Measurements from ENCODE around the gene FAAP20.

The FAAP20 gene

DNA sequence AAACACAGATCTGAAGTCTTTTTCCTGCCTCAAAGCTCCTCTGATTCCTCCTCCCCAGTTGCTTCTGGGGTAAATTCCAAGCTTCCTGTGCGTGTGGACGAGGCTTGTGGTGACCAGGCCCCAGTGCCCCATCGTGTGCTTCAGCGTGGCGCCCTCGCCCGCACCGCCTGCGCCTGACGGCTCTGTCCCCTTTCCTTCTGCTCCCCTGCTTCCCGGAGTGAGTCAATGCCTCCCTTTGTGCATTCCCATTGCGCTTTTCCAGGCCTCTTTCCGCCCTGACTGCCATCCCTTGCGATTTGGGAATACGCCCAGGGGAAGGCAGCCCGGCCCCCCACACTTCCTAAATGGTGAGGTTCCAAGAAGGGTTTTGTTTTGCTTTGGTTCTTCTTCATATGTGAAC lies 36.3 kb downstream of the FAAP20 start:
- ATAC-seq (ENCODE audit: insufficient read depth, low read depth), result no peak
- no peaks in the 10 kb centered on the region for H3K27me3 ChIP-seq (ENCODE audit: insufficient read depth, low read length, poor library complexity)

GRCh38 chr1:2157856-2158255 lies 36.7 kb downstream of the FAAP20 start:
- Histone ChIP-seq H3K79me2 (ENCODE audit: insufficient read depth, low read length) (no peaks in the 10 kb centered on the region), H3K4me3 (ENCODE audit: low read depth in 1 of 2, low read length in 2 of 2) (no peak overlapping the region), H2AFZ (ENCODE audit: low read depth, low read length) (no peak overlapping the region), H3K9me3 (ENCODE audit: insufficient read depth, low read length, severe bottlenecking) (no peaks in the 10 kb centered on the region), H4K20me1 (ENCODE audit: insufficient read depth, low read length) (peaks cover 3% of the 10 kb centered on the region; the same call in 1 of the 2 replicates), H3K27me3 (ENCODE audit: insufficient read depth, low read length, poor library complexity) (no peaks in the 10 kb centered on the region), H3K4me1 (ENCODE audit: insufficient read depth, low read length) (no peaks in the 10 kb centered on the region), H3K9ac (ENCODE audit: low read depth, low read length) (no peak overlapping the region), H3K36me3 (ENCODE audit: insufficient read depth, low read length) (no peaks in the 10 kb centered on the region), H3K27ac (ENCODE audit: low read length) (no peak overlapping the region), H3K4me2 (ENCODE audit: insufficient read depth, low read length) (no peak overlapping the region)
- DNase-seq, result no peak
- TF ChIP-seq, protein P1, sequence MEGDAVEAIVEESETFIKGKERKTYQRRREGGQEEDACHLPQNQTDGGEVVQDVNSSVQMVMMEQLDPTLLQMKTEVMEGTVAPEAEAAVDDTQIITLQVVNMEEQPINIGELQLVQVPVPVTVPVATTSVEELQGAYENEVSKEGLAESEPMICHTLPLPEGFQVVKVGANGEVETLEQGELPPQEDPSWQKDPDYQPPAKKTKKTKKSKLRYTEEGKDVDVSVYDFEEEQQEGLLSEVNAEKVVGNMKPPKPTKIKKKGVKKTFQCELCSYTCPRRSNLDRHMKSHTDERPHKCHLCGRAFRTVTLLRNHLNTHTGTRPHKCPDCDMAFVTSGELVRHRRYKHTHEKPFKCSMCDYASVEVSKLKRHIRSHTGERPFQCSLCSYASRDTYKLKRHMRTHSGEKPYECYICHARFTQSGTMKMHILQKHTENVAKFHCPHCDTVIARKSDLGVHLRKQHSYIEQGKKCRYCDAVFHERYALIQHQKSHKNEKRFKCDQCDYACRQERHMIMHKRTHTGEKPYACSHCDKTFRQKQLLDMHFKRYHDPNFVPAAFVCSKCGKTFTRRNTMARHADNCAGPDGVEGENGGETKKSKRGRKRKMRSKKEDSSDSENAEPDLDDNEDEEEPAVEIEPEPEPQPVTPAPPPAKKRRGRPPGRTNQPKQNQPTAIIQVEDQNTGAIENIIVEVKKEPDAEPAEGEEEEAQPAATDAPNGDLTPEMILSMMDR (IDR thresholded peaks at IDR 0.05; ENCODE audit: borderline replicate concordance, extremely low read depth, low read length, poor library complexity, severe bottlenecking), result no peak
- no peak for TF ChIP-seq EZH2 (IDR thresholded peaks at IDR 0.05; ENCODE audit: borderline replicate concordance, low read depth, low read length, severe bottlenecking)
- no peak for ATAC-seq (ENCODE audit: insufficient read depth, low read depth)

More for the DNA sequence above, 36.3 kb downstream of the FAAP20 start:
- Histone ChIP-seq H3K9me3 (ENCODE audit: insufficient read depth, low read length, severe bottlenecking) (no peaks in the 10 kb centered on the region), H4K20me1 (ENCODE audit: insufficient read depth, low read length) (no peaks in the 10 kb centered on the region), H3K9ac (ENCODE audit: low read depth, low read length) (no peak overlapping the region), H3K4me3 (ENCODE audit: low read depth in 1 of 2, low read length in 2 of 2) (no peak overlapping the region), H2AFZ (ENCODE audit: low read depth, low read length) (no peak overlapping the region), H3K4me1 (ENCODE audit: insufficient read depth, low read length) (no peaks in the 10 kb centered on the region), H3K27ac (ENCODE audit: low read length) (no peak overlapping the region), H3K36me3 (ENCODE audit: insufficient read depth, low read length) (no peaks in the 10 kb centered on the region), H3K4me2 (ENCODE audit: insufficient read depth, low read length) (no peak overlapping the region), H3K79me2 (ENCODE audit: insufficient read depth, low read length) (no peaks in the 10 kb centered on the region)
- TF ChIP-seq, protein P1 (IDR thresholded peaks at IDR 0.05; ENCODE audit: borderline replicate concordance, extremely low read depth, low read length, poor library complexity, severe bottlenecking), result no peak
- TF ChIP-seq EZH2 (IDR thresholded peaks at IDR 0.05; ENCODE audit: borderline replicate concordance, low read depth, low read length, severe bottlenecking), result no peak
- DNase-seq, result no peak

DNA sequence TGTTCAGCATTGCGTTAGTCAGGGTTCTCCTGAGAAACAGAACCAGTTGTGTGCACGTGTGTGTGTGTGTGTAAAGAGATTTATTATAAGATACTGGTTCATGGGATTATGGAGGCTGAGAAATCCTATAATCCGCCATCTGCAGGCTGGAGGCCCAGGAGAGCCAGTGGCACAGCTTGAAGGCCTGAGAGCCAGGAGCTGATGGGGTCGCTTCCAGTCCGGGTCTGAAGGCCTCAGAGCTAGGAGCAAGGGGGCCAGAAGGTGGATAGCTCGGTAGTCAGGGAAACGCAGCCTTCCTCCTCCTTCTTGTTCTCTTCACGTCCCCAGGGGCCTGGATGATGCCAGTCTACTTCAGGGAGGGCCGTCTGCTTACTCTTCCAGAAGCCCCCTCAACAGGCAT lies 37.7 kb downstream of the FAAP20 start:
- Histone ChIP-seq H3K4me2 (ENCODE audit: insufficient read depth, low read length) (no peak overlapping the region), H3K9ac (ENCODE audit: low read depth, low read length) (no peak overlapping the region), H2AFZ (ENCODE audit: low read depth, low read length) (no peak overlapping the region), H3K27me3 (ENCODE audit: insufficient read depth, low read length, poor library complexity) (no peaks in the 10 kb centered on the region), H3K27ac (ENCODE audit: low read length) (no peak overlapping the region), H4K20me1 (ENCODE audit: insufficient read depth, low read length) (peaks cover 3% of the 10 kb centered on the region; the same call in 1 of the 2 replicates), H3K4me3 (ENCODE audit: low read depth in 1 of 2, low read length in 2 of 2) (no peak overlapping the region), H3K79me2 (ENCODE audit: insufficient read depth, low read length) (no peaks in the 10 kb centered on the region), H3K36me3 (ENCODE audit: insufficient read depth, low read length) (no peaks in the 10 kb centered on the region), H3K9me3 (ENCODE audit: insufficient read depth, low read length, severe bottlenecking) (no peaks in the 10 kb centered on the region), H3K4me1 (ENCODE audit: insufficient read depth, low read length) (no peaks in the 10 kb centered on the region)
- TF ChIP-seq EZH2 (IDR thresholded peaks at IDR 0.05; ENCODE audit: borderline replicate concordance, low read depth, low read length, severe bottlenecking), result no peak
- TF ChIP-seq, protein P1 (IDR thresholded peaks at IDR 0.05; ENCODE audit: borderline replicate concordance, extremely low read depth, low read length, poor library complexity, severe bottlenecking), result no peak
- ATAC-seq (ENCODE audit: insufficient read depth, low read depth) (no peak), DNase-seq (no peak)

DNA sequence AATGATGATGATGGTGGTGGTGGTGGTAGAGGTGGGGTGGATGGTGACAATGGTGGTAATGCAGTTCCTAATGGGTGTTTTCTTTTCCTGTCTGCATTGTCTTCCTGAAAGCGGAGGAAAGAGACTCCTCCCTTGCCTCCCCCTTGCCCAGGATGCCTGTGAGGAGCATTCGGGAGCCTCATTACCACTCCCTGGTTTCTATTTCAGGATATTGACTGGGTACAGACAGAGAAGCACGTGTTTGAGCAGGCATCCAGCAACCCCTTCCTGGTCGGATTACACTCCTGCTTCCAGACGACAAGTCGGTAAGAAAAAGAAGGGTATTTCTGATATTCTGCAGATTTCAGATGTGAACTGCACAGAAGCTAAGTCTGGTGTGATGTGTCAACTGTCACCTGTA lies 38.8 kb downstream of the FAAP20 start:
- Histone ChIP-seq H3K4me2 (ENCODE audit: insufficient read depth, low read length) (no peak overlapping the region), H3K27me3 (ENCODE audit: insufficient read depth, low read length, poor library complexity) (peaks cover 3% of the 10 kb centered on the region), H2AFZ (ENCODE audit: low read depth, low read length) (no peak overlapping the region), H3K9me3 (ENCODE audit: insufficient read depth, low read length, severe bottlenecking) (no peaks in the 10 kb centered on the region), H4K20me1 (ENCODE audit: insufficient read depth, low read length) (peaks cover 8% of the 10 kb centered on the region; the same call in 1 of the 2 replicates), H3K79me2 (ENCODE audit: insufficient read depth, low read length) (no peaks in the 10 kb centered on the region), H3K4me1 (ENCODE audit: insufficient read depth, low read length) (no peaks in the 10 kb centered on the region), H3K4me3 (ENCODE audit: low read depth in 1 of 2, low read length in 2 of 2) (no peak overlapping the region), H3K27ac (ENCODE audit: low read length) (no peak overlapping the region), H3K36me3 (ENCODE audit: insufficient read depth, low read length) (no peaks in the 10 kb centered on the region), H3K9ac (ENCODE audit: low read depth, low read length) (no peak overlapping the region)
- ATAC-seq (ENCODE audit: insufficient read depth, low read depth) (no peak), DNase-seq (no peak)
- TF ChIP-seq EZH2 (IDR thresholded peaks at IDR 0.05; ENCODE audit: borderline replicate concordance, low read depth, low read length, severe bottlenecking), result no peak
- TF ChIP-seq, protein P1 (IDR thresholded peaks at IDR 0.05; ENCODE audit: borderline replicate concordance, extremely low read depth, low read length, poor library complexity, severe bottlenecking), result no peak

Measured in DND-41 (cell line).